Gastroesophageal sphincter (tissue), 4 donors: ENCODE measurements around the gene DACT3. TPM values are rescaled to one million over a fixed set of nuclear protein-coding genes. Genes with fewer than 3 reads are reported as not detected.
"Not testable (repeated sequence)": the region's sequence is repeated elsewhere in the genome, so short reads cannot be mapped to it uniquely, and the experiment has no call there.

Experiments used
- ATAC-seq: fragments of 150-250 bp; one replicate; pipeline ENCODE4 v1.9.1; 2016; ENCODE audit warnings: mild to moderate bottlenecking, moderate library complexity
- H3K27ac ChIP-seq, 4 donors: fragments of 200-600 bp; sonication (generic) in 3 of 4; 1 replicate in 3 of 4; 2 replicates in 1 of 4; pipeline ENCODE4 v1.5.1; 2016 to 2019
- H3K27me3 ChIP-seq: fragments of 200-600 bp; sonication (generic); one replicate; pipeline ENCODE4 v1.5.1; 2019
- H3K36me3 ChIP-seq, 2 donors: fragments of 200-600 bp; sonication (generic); one replicate each; pipeline ENCODE4 v1.5.1; 2019; ENCODE audit warnings: control low read depth in 1 of 2
- H3K4me1 ChIP-seq, 3 donors: fragments of 200-600 bp; sonication (generic); 1 replicate in 2 of 3; 2 replicates in 1 of 3; pipeline ENCODE4 v1.5.1; 2016 to 2019; ENCODE audit warnings: control low read depth in 2 of 3
- H3K4me3 ChIP-seq, 2 donors: fragments of 200-600 bp; sonication (generic); one replicate each; pipeline ENCODE4 v1.5.1; 2019; ENCODE audit warnings: mild to moderate bottlenecking in 1 of 2, moderate library complexity in 1 of 2
- H3K9me3 ChIP-seq, 3 donors: fragments of 200-600 bp; sonication (generic); one replicate each; pipeline ENCODE4 v1.5.1; 2017 to 2019; ENCODE audit warnings: control low read depth in 2 of 3
- EP300 ChIP-seq: sonication (generic); formaldehyde crosslinking; IDR thresholded peaks from one replicate; pipeline ENCODE4 v1.6.1; 2017; ENCODE audit warnings: antibody characterized with exemption, mild to moderate bottlenecking
- POLR2A ChIP-seq, 2 donors: fragments of 450-650 bp; IDR thresholded peaks; one replicate each; pipeline ENCODE4 v1.6.1; 2017; ENCODE audit warnings: antibody characterized with exemption in 2 of 2, mild to moderate bottlenecking in 2 of 2, moderate library complexity in 1 of 2
- POLR2AphosphoS5 ChIP-seq: sonication (generic); formaldehyde crosslinking; IDR thresholded peaks from one replicate; pipeline ENCODE4 v1.6.1; 2017; ENCODE audit warnings: antibody characterized with exemption
- WGBS, 2 donors: methylation state at CpG; one replicate each; pipeline ENCODE4 v1.1.5; 2018; ENCODE audit warnings: low coverage in 1 of 2; 5-methylcytosine and 5-hydroxymethylcytosine counted together
- total RNA-seq, 4 donors: library from RNA; depleted of rRNA; stranded (reverse); fragments of >200 nt; gene quantifications; one replicate each; pipeline ENCODE4 v1.1.0, GENCODE V29; 2016
- TF ChIP-seq, protein P1 (sequence below), 4 experiments: fragments of 200-600 bp in 2 of 4; fragments of 450-650 bp in 2 of 4; sonication (generic) in 1 of 4; IDR thresholded peaks; one replicate each; pipeline ENCODE4 v1.5.1; 2017 to 2019; ENCODE audit warnings: antibody characterized with exemption in 4 of 4, mild to moderate bottlenecking in 2 of 4, moderate library complexity in 2 of 4

DACT3 gene
- total RNA-seq, 4 donors from 2014 or later, result 42.9 to 105 (median 53.1) TPM

DNA sequence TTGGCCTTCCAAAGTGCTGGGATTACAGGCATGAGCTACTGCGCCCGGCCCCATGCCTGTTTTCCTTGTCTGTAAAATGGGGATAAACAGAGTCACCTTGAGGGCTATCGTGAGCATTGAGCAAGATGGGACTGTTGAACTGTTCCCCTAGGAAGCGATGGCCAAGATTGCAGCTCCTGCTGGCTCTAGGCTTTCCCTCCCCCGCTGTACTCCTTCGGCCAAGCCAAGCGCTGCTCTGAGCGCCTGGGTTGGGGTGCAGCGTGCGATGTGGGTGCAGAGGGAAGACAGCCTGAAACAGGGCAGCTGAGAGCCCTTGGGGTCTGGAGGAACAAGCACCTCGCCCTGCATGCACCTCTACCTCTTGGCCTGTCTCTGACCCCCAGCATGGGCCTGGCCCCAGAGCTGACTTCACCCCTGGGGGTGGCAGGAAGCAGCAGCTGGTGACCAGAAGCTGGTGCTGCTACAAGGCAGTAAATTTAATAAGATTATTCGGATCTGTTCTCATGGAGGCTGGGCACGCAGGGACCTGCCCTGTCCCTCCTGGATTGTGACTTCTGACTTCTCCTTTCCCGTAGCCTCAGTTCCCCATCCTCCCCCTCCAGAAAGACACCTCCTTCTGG lies 30.3 kb downstream of the DACT3 start:
- peaks cover 0 to 37% (median 18%) of the 10 kb centered on the region in 3 donors for H3K4me1 ChIP-seq
- 74% methylated on average over 9 of the region's 14 CpGs; no CpG with 5 or more reads in 1 of the 2 donors for WGBS, 2 donors
- ATAC-seq, result no peak

GRCh38 chr19:46629546-46630025 lies 31.4 kb downstream of the DACT3 start:
- Histone ChIP-seq H3K4me3 (no peak overlapping the region), H3K9me3 (no peaks in the 10 kb centered on the region), H3K36me3 (no peaks in the 10 kb centered on the region), H3K27me3 (no peaks in the 10 kb centered on the region), H3K4me1 (peaks cover 0 to 41% (median 25%) of the 10 kb centered on the region in 3 donors), H3K27ac (no peak overlapping the region)
- TF ChIP-seq POLR2AphosphoS5 (no peak), POLR2A (IDR thresholded peaks at IDR 0.05) (no peak), EP300 (no peak)
- TF ChIP-seq, protein P1, sequence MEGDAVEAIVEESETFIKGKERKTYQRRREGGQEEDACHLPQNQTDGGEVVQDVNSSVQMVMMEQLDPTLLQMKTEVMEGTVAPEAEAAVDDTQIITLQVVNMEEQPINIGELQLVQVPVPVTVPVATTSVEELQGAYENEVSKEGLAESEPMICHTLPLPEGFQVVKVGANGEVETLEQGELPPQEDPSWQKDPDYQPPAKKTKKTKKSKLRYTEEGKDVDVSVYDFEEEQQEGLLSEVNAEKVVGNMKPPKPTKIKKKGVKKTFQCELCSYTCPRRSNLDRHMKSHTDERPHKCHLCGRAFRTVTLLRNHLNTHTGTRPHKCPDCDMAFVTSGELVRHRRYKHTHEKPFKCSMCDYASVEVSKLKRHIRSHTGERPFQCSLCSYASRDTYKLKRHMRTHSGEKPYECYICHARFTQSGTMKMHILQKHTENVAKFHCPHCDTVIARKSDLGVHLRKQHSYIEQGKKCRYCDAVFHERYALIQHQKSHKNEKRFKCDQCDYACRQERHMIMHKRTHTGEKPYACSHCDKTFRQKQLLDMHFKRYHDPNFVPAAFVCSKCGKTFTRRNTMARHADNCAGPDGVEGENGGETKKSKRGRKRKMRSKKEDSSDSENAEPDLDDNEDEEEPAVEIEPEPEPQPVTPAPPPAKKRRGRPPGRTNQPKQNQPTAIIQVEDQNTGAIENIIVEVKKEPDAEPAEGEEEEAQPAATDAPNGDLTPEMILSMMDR (IDR thresholded peaks at IDR 0.05), result no peak
- 58% methylated on average over 3 of the region's 15 CpGs; no CpG with 5 or more reads in 1 of the 2 donors for WGBS, 2 donors
- no peak for ATAC-seq

More for the DNA sequence above, 30.3 kb downstream of the DACT3 start:
- H3K27me3 ChIP-seq, result no peaks in the 10 kb centered on the region
- TF ChIP-seq EP300 (no peak), POLR2A (IDR thresholded peaks at IDR 0.05) (no peak), POLR2AphosphoS5 (no peak)
- TF ChIP-seq, protein P1 (IDR thresholded peaks at IDR 0.05), result no peak
- no peaks in the 10 kb centered on the region for H3K9me3 ChIP-seq
- H3K27ac ChIP-seq, result no peak overlapping the region
- no peaks in the 10 kb centered on the region for H3K36me3 ChIP-seq
- no peak overlapping the region for H3K4me3 ChIP-seq

- not testable (repeated sequence) for ATAC-seq, H3K4me3 ChIP-seq, H3K9me3 ChIP-seq, H3K27ac ChIP-seq, H3K36me3 ChIP-seq, H3K27me3 ChIP-seq
- 72 to 100% methylated on average over 2 to 3 of the region's 7 CpGs for WGBS, 2 donors
- peaks cover 0 to 41% (median 26%) of the 10 kb centered on the region in 3 donors for H3K4me1 ChIP-seq
These were observed 32.0 kb downstream of the DACT3 start for GRCh38 chr19:46628970-46629369.

DNA sequence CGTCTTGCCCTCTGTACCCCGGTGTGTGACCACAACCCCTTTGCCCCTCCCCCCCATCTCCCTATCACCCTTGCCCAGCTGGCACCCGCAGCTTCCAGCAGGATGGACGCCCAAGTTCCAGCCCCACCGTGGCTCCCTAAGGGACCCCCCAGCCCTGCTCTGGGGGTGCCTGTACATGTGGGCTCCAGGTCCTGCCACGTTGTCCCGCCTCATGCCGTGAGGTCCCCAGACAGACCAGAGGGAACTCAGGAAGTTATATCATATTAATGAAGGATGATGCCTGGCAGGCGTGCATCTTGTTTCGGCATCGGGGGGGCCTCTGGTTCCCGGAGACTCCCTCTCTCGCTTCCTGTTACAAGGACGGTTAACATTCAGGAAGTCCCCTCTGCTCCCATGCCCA lies 34.5 kb downstream of the DACT3 start:
- H3K27ac ChIP-seq, result peak overlapping the region in 3 of 4 donors; percentile 80 to 86 (median 82)
- no peaks in the 10 kb centered on the region for H3K9me3 ChIP-seq
- 59 to 75% methylated on average over 2 of the region's 14 CpGs for WGBS, 2 donors
- H3K36me3 ChIP-seq, result no peaks in the 10 kb centered on the region
- TF ChIP-seq POLR2A (IDR thresholded peaks at IDR 0.05), result no peak
- no peak for TF ChIP-seq POLR2AphosphoS5
- TF ChIP-seq, protein P1 (IDR thresholded peaks at IDR 0.05), result no peak
- no peak for TF ChIP-seq EP300
- H3K27me3 ChIP-seq, result no peaks in the 10 kb centered on the region
- H3K4me1 ChIP-seq, result peaks cover under 1 to 57% (median 33%) of the 10 kb centered on the region in 3 donors
- no peak overlapping the region for H3K4me3 ChIP-seq
- no peak for ATAC-seq

DNA sequence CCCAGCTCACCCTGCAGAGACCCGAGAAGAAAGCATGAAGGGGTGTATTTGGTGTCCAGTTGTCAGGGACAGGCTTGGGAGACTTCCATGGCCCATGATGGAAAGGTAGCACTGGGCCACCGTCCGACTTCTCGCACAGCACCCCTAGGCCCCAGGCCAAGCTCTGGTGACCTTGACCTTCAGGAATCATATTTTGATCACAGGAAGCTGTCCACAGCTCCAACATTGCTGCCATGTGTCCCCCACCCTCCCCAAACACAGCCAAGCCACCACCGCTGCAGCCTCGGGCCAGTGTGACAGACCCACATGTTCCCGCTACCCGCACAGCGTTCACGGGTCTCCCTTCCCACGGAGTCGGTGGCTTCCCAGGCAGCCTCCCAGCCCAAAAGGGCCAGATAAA lies 35.3 kb downstream of the DACT3 start:
- no peaks in the 10 kb centered on the region for H3K27me3 ChIP-seq
- H3K27ac ChIP-seq, result peak overlapping the region in 3 of 4 donors; percentile 80 to 86 (median 82)
- no peaks in the 10 kb centered on the region for H3K36me3 ChIP-seq
- H3K4me3 ChIP-seq, result no peak overlapping the region
- no peak for ATAC-seq
- WGBS, 2 donors, result 76 to 100% methylated on average over 1 to 12 of the region's 12 CpGs
- no peaks in the 10 kb centered on the region for H3K9me3 ChIP-seq
- TF ChIP-seq POLR2AphosphoS5 (no peak), EP300 (no peak), POLR2A (IDR thresholded peaks at IDR 0.05) (no peak)
- TF ChIP-seq, protein P1 (IDR thresholded peaks at IDR 0.05), result no peak
- H3K4me1 ChIP-seq, result peaks cover 3 to 61% (median 39%) of the 10 kb centered on the region in 3 donors
